ENCODE data around the gene GBGT1.

GBGT1 gene

GRCh38 chr9:133112663-133113026 is 51.1 kb downstream of the GBGT1 start:
- no peak for DNase-seq

- no peak for DNase-seq
Measured at GRCh38 chr9:133111808-133112662, 51.7 kb downstream of the GBGT1 start.

GRCh38 chr9:133109931-133110650 is 53.6 kb downstream of the GBGT1 start:
- DNase-seq, result no peak

- DNase-seq, result no peak
Measured at GRCh38 chr9:133108794-133109641, 54.7 kb downstream of the GBGT1 start.

- DNase-seq, result no peak
Measured at GRCh38 chr9:133107961-133108793, 55.5 kb downstream of the GBGT1 start.

GRCh38 chr9:133107245-133107722 is 56.4 kb downstream of the GBGT1 start:
- no peak for DNase-seq

- no peak for DNase-seq
Measured at GRCh38 chr9:133106511-133107244, 57.0 kb downstream of the GBGT1 start.

- no peak for DNase-seq
Measured at GRCh38 chr9:133105461-133105770, 58.3 kb downstream of the GBGT1 start.

- DNase-seq, result no peak
Measured at GRCh38 chr9:133104718-133105460, 58.8 kb downstream of the GBGT1 start.

GRCh38 chr9:133103987-133104505 is 59.7 kb downstream of the GBGT1 start:
- DNase-seq, result no peak

GRCh38 chr9:133103183-133103986 is 60.3 kb downstream of the GBGT1 start:
- DNase-seq, result no peak

Data from COR-L47 (cell line).